ENCODE results near the gene HAPSTR1.

- TF ChIP-seq, protein P1, sequence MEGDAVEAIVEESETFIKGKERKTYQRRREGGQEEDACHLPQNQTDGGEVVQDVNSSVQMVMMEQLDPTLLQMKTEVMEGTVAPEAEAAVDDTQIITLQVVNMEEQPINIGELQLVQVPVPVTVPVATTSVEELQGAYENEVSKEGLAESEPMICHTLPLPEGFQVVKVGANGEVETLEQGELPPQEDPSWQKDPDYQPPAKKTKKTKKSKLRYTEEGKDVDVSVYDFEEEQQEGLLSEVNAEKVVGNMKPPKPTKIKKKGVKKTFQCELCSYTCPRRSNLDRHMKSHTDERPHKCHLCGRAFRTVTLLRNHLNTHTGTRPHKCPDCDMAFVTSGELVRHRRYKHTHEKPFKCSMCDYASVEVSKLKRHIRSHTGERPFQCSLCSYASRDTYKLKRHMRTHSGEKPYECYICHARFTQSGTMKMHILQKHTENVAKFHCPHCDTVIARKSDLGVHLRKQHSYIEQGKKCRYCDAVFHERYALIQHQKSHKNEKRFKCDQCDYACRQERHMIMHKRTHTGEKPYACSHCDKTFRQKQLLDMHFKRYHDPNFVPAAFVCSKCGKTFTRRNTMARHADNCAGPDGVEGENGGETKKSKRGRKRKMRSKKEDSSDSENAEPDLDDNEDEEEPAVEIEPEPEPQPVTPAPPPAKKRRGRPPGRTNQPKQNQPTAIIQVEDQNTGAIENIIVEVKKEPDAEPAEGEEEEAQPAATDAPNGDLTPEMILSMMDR (IDR thresholded peaks at IDR 0.05; ENCODE audit: low read depth, low read length, missing input control), result no peak
- TF ChIP-seq FOXA1 (IDR thresholded peaks at IDR 0.05) (no peak), TAF1 (conservative IDR thresholded peaks at IDR 0.05) (no peak), EGR1 (IDR thresholded peaks at IDR 0.05; ENCODE audit: low read depth in 2 of 2) (no peak), YY1 (IDR thresholded peaks at IDR 0.05) (no peak), SP1 (IDR thresholded peaks at IDR 0.05) (no peak), JUND (IDR thresholded peaks at IDR 0.05) (no peak), RAD21 (IDR thresholded peaks at IDR 0.05) (no peak)
- TF ChIP-seq, protein P2, sequence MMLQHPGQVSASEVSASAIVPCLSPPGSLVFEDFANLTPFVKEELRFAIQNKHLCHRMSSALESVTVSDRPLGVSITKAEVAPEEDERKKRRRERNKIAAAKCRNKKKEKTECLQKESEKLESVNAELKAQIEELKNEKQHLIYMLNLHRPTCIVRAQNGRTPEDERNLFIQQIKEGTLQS (IDR thresholded peaks at IDR 0.05), result no peak
Observed at GRCh38 chr16:9109255-9109654, 17.8 kb downstream of the HAPSTR1 start.

Data from liver (tissue), 3 donors.